Body of pancreas (tissue), 4 donors: ENCODE measurements around the gene ZDHHC18. TPM values are rescaled to one million over a fixed set of nuclear protein-coding genes. Genes with fewer than 3 reads are reported as not detected.
"Not testable (repeated sequence)": the region's sequence is repeated elsewhere in the genome, so short reads cannot be mapped to it uniquely, and the experiment has no call there.

ENCODE experiments used
- ATAC-seq: fragments of 150-250 bp; one replicate; pipeline ENCODE4 v1.9.1; 2016
- DNase-seq, 4 donors: peaks; one replicate each; pipeline ENCODE4 v3.0.0-alpha.2; 2019
- H3K27ac ChIP-seq, 4 donors: fragments of 200-600 bp; sonication (generic); 1 replicate in 3 of 4; 2 replicates in 1 of 4; pipeline versions ENCODE4 v1.5.1 to v1.6.1; 2016 to 2019; ENCODE audit warnings: mild to moderate bottlenecking in 1 of 4, mixed read lengths in 1 of 4, moderate library complexity in 1 of 4
- H3K27me3 ChIP-seq, 2 donors: fragments of 200-600 bp; sonication (generic); one replicate each; pipeline ENCODE4 v1.6.0; 2016; ENCODE audit warnings: mild to moderate bottlenecking in 1 of 2
- H3K36me3 ChIP-seq, 2 donors: fragments of 200-600 bp; sonication (generic); replicated peaks in 1 of 2; 2 replicates each; pipeline ENCODE4 v1.5.1; 2016; ENCODE audit warnings: low read depth in 2 of 2; ENCODE audit not compliant: insufficient read depth in 1 of 2
- H3K4me1 ChIP-seq: fragments of 200-600 bp; sonication (generic); one replicate; pipeline ENCODE4 v1.6.0; 2016
- H3K4me3 ChIP-seq, 2 donors: fragments of 200-600 bp; sonication (generic); 1 replicate in 1 of 2; 2 replicates in 1 of 2; pipeline ENCODE4 v1.5.1; 2016 to 2019
- H3K9me3 ChIP-seq, 3 donors: fragments of 200-600 bp; sonication (generic); 1 replicate in 2 of 3; 2 replicates in 1 of 3; pipeline ENCODE4 v1.5.1; 2016
- CTCF ChIP-seq, 7 experiments: fragments of 450-650 bp in 4 of 7; fragments of 200-600 bp in 3 of 7; sonication (generic) in 3 of 7; IDR thresholded peaks; one replicate each; pipeline ENCODE4 v1.5.1; 2016 to 2019; ENCODE audit warnings: antibody characterized with exemption in 7 of 7
- POLR2A ChIP-seq, 3 donors: fragments of 450-650 bp; IDR thresholded peaks; one replicate each; pipeline ENCODE4 v1.6.1; 2016; ENCODE audit warnings: antibody characterized with exemption in 3 of 3, mild to moderate bottlenecking in 2 of 3
- WGBS, 2 donors: methylation state at CpG; one replicate each; pipeline ENCODE4 v1.1.5; 2017; 5-methylcytosine and 5-hydroxymethylcytosine counted together
- intact Hi-C: fragments of 100-400 bp; cut with DNase I; formaldehyde crosslinking; loops from one replicate; pipeline ENCODE4 v1.15.1; 2023
- total RNA-seq, 2 donors: library from RNA; depleted of rRNA; stranded (reverse); fragments of >200 nt; gene quantifications; one replicate each; pipeline ENCODE4 v1.1.0, GENCODE V29; 2016

The ZDHHC18 gene
- total RNA-seq, 2 donors from 2014 or later: 4.6 to 5.7 TPM

GRCh38 chr1:26838474-26839338, 12.2 kb downstream of the ZDHHC18 start:
- H3K4me1 ChIP-seq: no peaks in the 10 kb centered on the region
- ATAC-seq: no peak
- H3K27ac ChIP-seq: no peak overlapping the region
- peaks cover 0 to 2% of the 10 kb centered on the region in 2 donors for H3K36me3 ChIP-seq
- H3K27me3 ChIP-seq: no peaks in the 10 kb centered on the region
- H3K9me3 ChIP-seq: no peaks in the 10 kb centered on the region
- DNase-seq: no peak
- WGBS, 2 donors: 60 to 83% methylated on average over 4 to 8 of the region's 8 CpGs
- no peak for TF ChIP-seq CTCF (IDR thresholded peaks at IDR 0.05)
- TF ChIP-seq POLR2A (IDR thresholded peaks at IDR 0.05): no peak
- intact Hi-C loops: no loop called here
- no peak overlapping the region for H3K4me3 ChIP-seq

DNA sequence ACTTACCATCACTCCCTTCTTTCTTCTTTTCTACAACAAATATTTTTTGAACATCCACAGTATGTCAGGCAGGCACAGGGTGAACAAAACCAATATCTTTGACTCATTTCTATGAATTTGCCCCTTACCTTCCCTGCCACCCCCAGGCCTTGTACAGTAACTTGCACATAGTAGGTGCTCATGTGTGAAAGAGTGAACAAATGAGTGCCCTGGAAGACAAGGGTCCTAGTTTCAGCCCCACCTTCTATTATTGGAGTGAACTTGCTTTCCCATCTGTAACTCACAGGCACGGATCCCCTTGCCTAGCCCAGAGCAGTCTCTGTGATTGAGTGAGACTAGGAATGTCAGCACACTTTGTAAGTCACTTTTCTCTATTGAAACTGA, 12.8 kb downstream of the ZDHHC18 start:
- Histone ChIP-seq H3K27ac (no peak overlapping the region), H3K4me1 (no peaks in the 10 kb centered on the region), H3K36me3 (peaks cover 0 to 2% of the 10 kb centered on the region in 2 donors), H3K4me3 (no peak overlapping the region), H3K27me3 (no peaks in the 10 kb centered on the region), H3K9me3 (no peaks in the 10 kb centered on the region)
- ATAC-seq (no peak), DNase-seq (no peak)
- 91 to 100% methylated on average over 1 of the region's 1 CpG for WGBS, 2 donors
- intact Hi-C loops: no loop called here
- TF ChIP-seq CTCF (IDR thresholded peaks at IDR 0.05) (no peak), POLR2A (IDR thresholded peaks at IDR 0.05) (no peak)

DNA sequence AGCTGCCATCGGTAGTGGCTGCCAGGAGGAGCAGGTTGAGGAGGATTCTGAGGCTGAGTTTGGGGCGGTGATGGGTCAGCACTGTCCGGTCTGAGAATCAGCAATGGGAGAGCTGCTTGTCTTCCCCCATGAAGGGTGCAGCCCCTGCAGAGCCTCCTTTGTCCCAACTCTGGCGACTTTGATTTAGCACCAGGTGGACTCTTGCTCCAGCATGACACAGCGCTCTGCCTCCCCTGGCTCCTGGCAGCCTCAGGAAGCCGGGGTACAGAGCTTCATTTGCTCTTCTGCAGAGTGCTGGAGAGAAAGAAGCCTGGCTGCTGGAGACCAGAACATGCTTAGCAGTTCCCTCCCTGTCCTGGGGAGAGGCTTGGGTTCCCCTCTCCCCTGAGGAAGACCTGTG, 13.3 kb downstream of the ZDHHC18 start:
- TF ChIP-seq POLR2A (IDR thresholded peaks at IDR 0.05) (no peak), CTCF (IDR thresholded peaks at IDR 0.05) (no peak)
- Histone ChIP-seq H3K4me1 (no peaks in the 10 kb centered on the region), H3K9me3 (no peaks in the 10 kb centered on the region), H3K27ac (no peak overlapping the region), H3K4me3 (no peak overlapping the region), H3K36me3 (peaks cover 0 to 3% of the 10 kb centered on the region in 2 donors), H3K27me3 (no peaks in the 10 kb centered on the region)
- ATAC-seq: no peak
- 83 to 94% methylated on average over 3 to 6 of the region's 6 CpGs for WGBS, 2 donors
- no peak for DNase-seq
- intact Hi-C loops: no loop called here

DNA sequence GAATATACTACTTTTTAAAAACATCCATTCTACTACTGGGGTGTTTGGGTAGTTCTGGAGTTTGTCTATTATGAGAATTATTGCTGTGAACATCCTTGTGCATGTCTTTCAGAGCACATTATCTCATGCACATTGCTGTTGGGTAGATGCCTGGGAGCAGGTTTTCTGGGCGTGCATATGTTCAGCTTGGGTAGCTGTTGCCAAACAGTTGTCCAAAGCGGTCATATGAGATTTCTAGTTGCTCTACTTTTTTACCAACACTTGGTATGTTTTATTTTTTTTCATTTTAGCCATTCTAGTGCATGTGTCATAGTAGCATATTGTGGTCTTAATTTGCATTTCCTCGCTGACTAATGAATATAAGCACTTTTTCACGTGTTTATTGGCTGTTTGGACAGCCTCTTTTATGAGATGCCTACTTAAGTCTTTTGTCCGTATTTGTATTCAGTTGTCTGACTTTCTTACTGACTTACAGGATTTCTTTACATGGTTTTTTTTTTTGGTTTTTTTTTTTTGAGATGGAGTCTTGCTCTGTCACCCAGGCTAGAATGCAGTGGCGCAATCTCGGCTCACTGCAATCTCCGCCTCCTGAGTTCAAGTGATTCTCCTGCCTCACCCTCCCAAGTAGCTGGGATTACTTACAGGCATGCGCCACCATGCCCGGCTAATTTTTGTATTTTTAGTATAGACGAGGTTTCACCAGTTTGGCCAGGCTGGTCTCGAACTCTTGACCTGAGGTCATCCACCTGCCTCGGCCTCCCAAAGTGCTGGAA, 18.1 kb downstream of the ZDHHC18 start:
- Histone ChIP-seq H3K4me1 (no peaks in the 10 kb centered on the region), H3K36me3 (peaks cover 0 to 3% of the 10 kb centered on the region in 2 donors), H3K9me3 (no peaks in the 10 kb centered on the region), H3K27me3 (no peaks in the 10 kb centered on the region), H3K4me3 (no peak overlapping the region), H3K27ac (no peak overlapping the region)
- ATAC-seq: no peak
- DNase-seq: no peak
- 89 to 91% methylated on average over 13 of the region's 13 CpGs for WGBS, 2 donors
- no peak for TF ChIP-seq CTCF (IDR thresholded peaks at IDR 0.05)
- no peak for TF ChIP-seq POLR2A (IDR thresholded peaks at IDR 0.05)
- intact Hi-C loops: no loop called here

DNA sequence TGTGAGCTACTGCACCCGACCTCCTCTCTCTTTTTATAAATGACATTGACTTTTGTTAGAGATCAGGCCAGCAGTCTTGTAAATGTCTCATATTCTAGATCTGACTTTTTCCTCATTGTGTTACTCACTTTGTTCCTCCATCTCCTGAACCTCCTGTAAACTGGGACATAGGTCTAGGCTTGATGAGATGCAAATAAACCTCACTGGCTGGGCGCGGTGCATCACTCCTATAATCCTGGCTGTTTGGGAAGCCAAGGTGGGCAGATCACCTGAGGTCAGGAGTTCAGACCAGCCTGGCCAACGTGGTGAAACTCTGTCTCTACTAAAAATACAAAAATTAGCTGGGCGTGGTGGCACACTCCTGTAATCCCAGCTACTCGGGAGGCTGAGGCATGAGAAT, 21.3 kb downstream of the ZDHHC18 start:
- H3K27me3 ChIP-seq, H3K9me3 ChIP-seq, H3K36me3 ChIP-seq, H3K27ac ChIP-seq, H3K4me3 ChIP-seq, DNase-seq, H3K4me1 ChIP-seq, intact Hi-C loops, ATAC-seq: not testable (repeated sequence)
- 82 to 88% methylated on average over 5 to 6 of the region's 6 CpGs for WGBS, 2 donors
